Progenitor cell of endocrine pancreas (in vitro differentiated cells): ENCODE data around the gene KPNB1. TPM values are rescaled to one million over a fixed set of nuclear protein-coding genes. Genes with fewer than 3 reads are reported as not detected.
A peak's percentile ranks its signal among the peaks of the same experiment; 100 is the strongest.

Experiments
- DNase-seq: peaks from one replicate; pipeline ENCODE4 v3.0.0; 2021; ENCODE audit warnings: low spot score; ENCODE audit not compliant: unreplicated experiment
- H3K27ac Mint-ChIP-seq: 2 replicates; pipeline ENCODE4 v1.8.0; 2021; ENCODE audit warnings: mild to moderate bottlenecking, moderate library complexity, mixed read lengths
- H3K27me3 Mint-ChIP-seq: 2 replicates; pipeline ENCODE4 v1.8.0; 2021; ENCODE audit warnings: mixed read lengths
- H3K36me3 Mint-ChIP-seq: 2 replicates; pipeline ENCODE4 v1.8.0; 2022; ENCODE audit warnings: mixed read lengths; ENCODE audit not compliant: insufficient read depth
- H3K4me1 Mint-ChIP-seq: 2 replicates; pipeline ENCODE4 v1.8.0; 2021; ENCODE audit warnings: low read depth, mixed read lengths
- H3K4me3 Mint-ChIP-seq: 2 replicates; pipeline ENCODE4 v1.8.0; 2021; ENCODE audit warnings: low read depth, mild to moderate bottlenecking, moderate library complexity, mixed read lengths
- H3K9me3 Mint-ChIP-seq: 2 replicates; pipeline ENCODE4 v1.8.0; 2021; ENCODE audit warnings: low read depth, mixed read lengths
- CTCF ChIP-seq: fragments of 200-600 bp; sonication (generic); IDR thresholded peaks from one replicate; pipeline ENCODE4 v1.5.0; 2021; ENCODE audit warnings: antibody characterized with exemption, mild to moderate bottlenecking; ENCODE audit not compliant: unreplicated experiment
- total RNA-seq: library from RNA; stranded (reverse); gene quantifications from 2 replicates; pipeline ENCODE4 v1.2.1, GENCODE V29; 2021

The KPNB1 gene
- total RNA-seq, 1 donor from 2014 or later = 386 TPM

GRCh38 chr17:47684535-47685193, 34.9 kb downstream of the KPNB1 start:
- Mint-ChIP-seq H3K9me3 (no peaks in the 10 kb centered on the region), H3K27me3 (no peaks in the 10 kb centered on the region), H3K4me3 (no peak overlapping the region), H3K27ac (peak overlapping the region; percentile 31), H3K36me3 (peaks cover 40% of the 10 kb centered on the region), H3K4me1 (peaks cover 10% of the 10 kb centered on the region)
- no peak for DNase-seq
- TF ChIP-seq CTCF = no peak

GRCh38 chr17:47685556-47686275, 36.0 kb downstream of the KPNB1 start:
- Mint-ChIP-seq H3K4me1 (peaks cover 12% of the 10 kb centered on the region), H3K27ac (peak overlapping the region; percentile 9), H3K36me3 (peaks cover 33% of the 10 kb centered on the region), H3K27me3 (no peaks in the 10 kb centered on the region), H3K9me3 (no peaks in the 10 kb centered on the region), H3K4me3 (no peak overlapping the region)
- DNase-seq = no peak
- no peak for TF ChIP-seq CTCF

GRCh38 chr17:47686276-47686635, 36.5 kb downstream of the KPNB1 start:
- no peak for DNase-seq
- no peaks in the 10 kb centered on the region for H3K27me3 Mint-ChIP-seq
- no peak overlapping the region for H3K27ac Mint-ChIP-seq
- no peaks in the 10 kb centered on the region for H3K9me3 Mint-ChIP-seq
- H3K36me3 Mint-ChIP-seq = peaks cover 32% of the 10 kb centered on the region
- no peak for TF ChIP-seq CTCF
- H3K4me3 Mint-ChIP-seq = no peak overlapping the region
- peaks cover 12% of the 10 kb centered on the region for H3K4me1 Mint-ChIP-seq

GRCh38 chr17:47686664-47687327, 37.1 kb downstream of the KPNB1 start:
- DNase-seq = no peak
- Mint-ChIP-seq H3K27me3 (peaks cover under 1% of the 10 kb centered on the region), H3K4me3 (no peak overlapping the region), H3K36me3 (peaks cover 31% of the 10 kb centered on the region), H3K4me1 (peaks cover 12% of the 10 kb centered on the region), H3K9me3 (no peaks in the 10 kb centered on the region), H3K27ac (no peak overlapping the region)
- TF ChIP-seq CTCF = no peak

- peaks cover 25% of the 10 kb centered on the region for H3K36me3 Mint-ChIP-seq
- no peak for TF ChIP-seq CTCF
- H3K4me1 Mint-ChIP-seq = peaks cover 12% of the 10 kb centered on the region
- H3K4me3 Mint-ChIP-seq = no peak overlapping the region
- H3K27me3 Mint-ChIP-seq = peaks cover 3% of the 10 kb centered on the region
- no peak for DNase-seq
- peak overlapping the region; percentile 53 for H3K27ac Mint-ChIP-seq
- no peaks in the 10 kb centered on the region for H3K9me3 Mint-ChIP-seq
Observed at GRCh38 chr17:47687328-47687690, 37.6 kb downstream of the KPNB1 start.
